ENCODE measurements around the gene SLX4. TPM values are rescaled to one million over a fixed set of nuclear protein-coding genes. Genes with fewer than 3 reads are reported as not detected.
"Not testable (repeated sequence)": the region's sequence is repeated elsewhere in the genome, so short reads cannot be mapped to it uniquely, and the experiment has no call there.

Gene SLX4, protein sequence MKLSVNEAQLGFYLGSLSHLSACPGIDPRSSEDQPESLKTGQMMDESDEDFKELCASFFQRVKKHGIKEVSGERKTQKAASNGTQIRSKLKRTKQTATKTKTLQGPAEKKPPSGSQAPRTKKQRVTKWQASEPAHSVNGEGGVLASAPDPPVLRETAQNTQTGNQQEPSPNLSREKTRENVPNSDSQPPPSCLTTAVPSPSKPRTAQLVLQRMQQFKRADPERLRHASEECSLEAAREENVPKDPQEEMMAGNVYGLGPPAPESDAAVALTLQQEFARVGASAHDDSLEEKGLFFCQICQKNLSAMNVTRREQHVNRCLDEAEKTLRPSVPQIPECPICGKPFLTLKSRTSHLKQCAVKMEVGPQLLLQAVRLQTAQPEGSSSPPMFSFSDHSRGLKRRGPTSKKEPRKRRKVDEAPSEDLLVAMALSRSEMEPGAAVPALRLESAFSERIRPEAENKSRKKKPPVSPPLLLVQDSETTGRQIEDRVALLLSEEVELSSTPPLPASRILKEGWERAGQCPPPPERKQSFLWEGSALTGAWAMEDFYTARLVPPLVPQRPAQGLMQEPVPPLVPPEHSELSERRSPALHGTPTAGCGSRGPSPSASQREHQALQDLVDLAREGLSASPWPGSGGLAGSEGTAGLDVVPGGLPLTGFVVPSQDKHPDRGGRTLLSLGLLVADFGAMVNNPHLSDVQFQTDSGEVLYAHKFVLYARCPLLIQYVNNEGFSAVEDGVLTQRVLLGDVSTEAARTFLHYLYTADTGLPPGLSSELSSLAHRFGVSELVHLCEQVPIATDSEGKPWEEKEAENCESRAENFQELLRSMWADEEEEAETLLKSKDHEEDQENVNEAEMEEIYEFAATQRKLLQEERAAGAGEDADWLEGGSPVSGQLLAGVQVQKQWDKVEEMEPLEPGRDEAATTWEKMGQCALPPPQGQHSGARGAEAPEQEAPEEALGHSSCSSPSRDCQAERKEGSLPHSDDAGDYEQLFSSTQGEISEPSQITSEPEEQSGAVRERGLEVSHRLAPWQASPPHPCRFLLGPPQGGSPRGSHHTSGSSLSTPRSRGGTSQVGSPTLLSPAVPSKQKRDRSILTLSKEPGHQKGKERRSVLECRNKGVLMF (N-terminal part only)
- total RNA-seq (2014; rRNA removed; shearing (Covaris generic)) (2.3 and 6.2 TPM in 2 replicates), polyA plus RNA-seq (2016; fragmentation: Nextera tagmentation; extraction: Ambion mirVana) (1.9 and 2.0 TPM in 2 replicates)

DNA sequence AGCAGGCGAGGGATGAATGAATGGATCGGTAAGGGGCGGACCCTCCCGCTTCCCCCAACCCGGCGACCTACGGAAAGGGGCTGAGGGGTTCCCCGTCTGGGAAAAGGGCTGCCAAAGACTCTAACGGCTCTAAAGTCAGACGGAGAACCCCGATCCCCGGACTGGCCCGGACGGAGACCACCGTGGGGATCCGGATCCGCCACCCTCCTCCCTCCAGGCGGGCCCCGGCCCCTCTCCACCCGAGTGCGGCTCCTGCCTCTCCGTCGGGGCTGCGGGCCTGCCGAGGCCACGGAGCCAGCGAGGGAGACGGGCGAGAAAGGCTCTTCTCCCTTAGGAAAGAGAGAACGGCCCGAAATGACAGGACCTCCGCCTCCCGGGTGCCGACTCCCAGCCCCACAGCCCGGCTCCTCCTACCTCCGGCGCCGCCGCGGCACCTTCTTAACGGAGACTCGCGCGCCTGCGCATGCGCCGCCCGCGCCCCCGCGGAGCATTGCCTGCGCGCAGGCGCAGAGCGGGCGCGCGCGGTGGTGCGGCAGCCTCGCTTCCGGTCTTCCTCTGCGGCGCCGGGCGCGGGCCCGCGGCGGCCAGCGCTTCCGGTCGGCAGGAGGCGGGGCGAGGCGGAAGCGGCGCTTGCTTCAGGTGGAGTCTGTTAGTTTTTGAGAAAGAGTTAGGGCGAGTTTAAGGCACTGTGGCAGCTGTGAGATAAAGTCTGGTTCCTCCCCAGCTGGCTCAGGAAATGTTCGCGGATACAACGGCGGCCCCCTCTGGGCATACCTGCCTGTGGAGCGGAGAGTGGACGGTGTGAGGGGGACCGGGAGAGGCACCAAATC, at the start of gene SLX4:
Gene SLX4, minus strand, starts transcription at position 461 of the 830 bp plus-strand sequence. CDS start 2,642 bp downstream, outside the sequence.
- peak within 1 kb of the TSS; percentile 98 for H2AFZ ChIP-seq
- WGBS, 2 experiments (ENCODE audit: low coverage in 1 of 2, low lambda C conversion rate in 2 of 2, missing lambda C conversion rate in 2 of 2), result 1% methylated on average over 78 to 84 of the region's 86 CpGs
- peaks cover 47% of the 10 kb centered on the region for H3K79me2 ChIP-seq (ENCODE audit: insufficient read depth)
- TF ChIP-seq EZH2 (IDR thresholded peaks at IDR 0.05; ENCODE audit: insufficient read depth, poor library complexity, severe bottlenecking) (no peak), EZH2phosphoT487 (IDR thresholded peaks at IDR 0.05; ENCODE audit: insufficient read depth, low read depth) (no peak)
- DNase-seq, result peak; percentile 97
- H3K27me3 ChIP-seq (replicated peaks; ENCODE audit: insufficient read depth), result no peaks in the 10 kb centered on the region
- peak within 1 kb of the TSS; percentile 82 for H3K9ac ChIP-seq
- in situ Hi-C loops (cut with MboI), result no loop called here
- H3K27ac ChIP-seq, result no peak within 1 kb of the TSS
- no peaks in the 10 kb centered on the region for H3F3A ChIP-seq (ENCODE audit: insufficient read depth)
- no peaks in the 10 kb centered on the region for H3K9me3 ChIP-seq (ENCODE audit: low read depth)
- H3K4me3 ChIP-seq, result peak within 1 kb of the TSS; percentile 93
- peak within 1 kb of the TSS; percentile 88 for H3K4me2 ChIP-seq (ENCODE audit: unreplicated experiment)
- no peaks in the 10 kb centered on the region for H3K9me2 ChIP-seq (ENCODE audit: insufficient read depth)
- 0 out of 2 replicates have a peak, but pooled peaks cover 5% of the 10 kb centered on the region for H3K4me1 ChIP-seq (ENCODE audit: insufficient read depth)
- no peaks in the 10 kb centered on the region for H3K36me3 ChIP-seq (ENCODE audit: low read depth)
- H4K20me1 ChIP-seq (ENCODE audit: insufficient read depth), result no peaks in the 10 kb centered on the region

DNA sequence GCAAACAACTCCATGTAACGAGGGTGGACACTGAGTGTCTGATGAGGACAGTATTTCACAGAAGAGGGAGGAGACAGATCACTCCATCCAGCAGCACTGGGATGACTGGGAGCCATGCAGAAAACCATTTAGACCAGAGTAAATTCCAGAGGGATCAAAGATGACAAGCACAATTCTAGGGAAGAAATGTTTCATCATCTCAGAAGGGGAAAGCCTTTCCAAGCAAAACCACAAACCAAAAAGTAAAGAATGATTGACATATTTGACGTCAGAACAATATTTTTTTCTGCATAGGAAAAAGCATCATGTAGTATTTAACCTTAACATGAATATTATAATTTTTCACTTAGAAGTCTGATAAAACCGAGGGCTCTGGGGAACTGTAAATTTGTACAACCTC, 47.8 kb upstream of the SLX4 start:
- H3K27ac ChIP-seq, result no peak overlapping the region
- no peaks in the 10 kb centered on the region for H3K4me1 ChIP-seq (ENCODE audit: insufficient read depth)
- in situ Hi-C loops (cut with MboI), result no loop called here
- H3K9me3 ChIP-seq (ENCODE audit: low read depth), result no peaks in the 10 kb centered on the region
- no peaks in the 10 kb centered on the region for H3K79me2 ChIP-seq (ENCODE audit: insufficient read depth)
- 52 to 53% methylated on average over 3 of the region's 3 CpGs for WGBS, 2 experiments (ENCODE audit: low coverage in 1 of 2, low lambda C conversion rate in 2 of 2, missing lambda C conversion rate in 2 of 2)
- no peak overlapping the region for H3K9ac ChIP-seq
- H3K4me2 ChIP-seq (ENCODE audit: unreplicated experiment), result no peak overlapping the region
- 0 out of 2 replicates have a peak, but pooled peaks cover 12% of the 10 kb centered on the region for H3F3A ChIP-seq (ENCODE audit: insufficient read depth)
- H3K36me3 ChIP-seq (ENCODE audit: low read depth), result peaks cover 18% of the 10 kb centered on the region
- peak; percentile 17 for DNase-seq
- H4K20me1 ChIP-seq (ENCODE audit: insufficient read depth), result no peaks in the 10 kb centered on the region
- no peak overlapping the region for H3K4me3 ChIP-seq
- TF ChIP-seq EZH2phosphoT487 (IDR thresholded peaks at IDR 0.05; ENCODE audit: insufficient read depth, low read depth) (no peak), EZH2 (IDR thresholded peaks at IDR 0.05; ENCODE audit: insufficient read depth, poor library complexity, severe bottlenecking) (no peak)
- no peaks in the 10 kb centered on the region for H3K27me3 ChIP-seq (replicated peaks; ENCODE audit: insufficient read depth)
- no peak overlapping the region for H2AFZ ChIP-seq
- H3K9me2 ChIP-seq (ENCODE audit: insufficient read depth), result no peaks in the 10 kb centered on the region

DNA sequence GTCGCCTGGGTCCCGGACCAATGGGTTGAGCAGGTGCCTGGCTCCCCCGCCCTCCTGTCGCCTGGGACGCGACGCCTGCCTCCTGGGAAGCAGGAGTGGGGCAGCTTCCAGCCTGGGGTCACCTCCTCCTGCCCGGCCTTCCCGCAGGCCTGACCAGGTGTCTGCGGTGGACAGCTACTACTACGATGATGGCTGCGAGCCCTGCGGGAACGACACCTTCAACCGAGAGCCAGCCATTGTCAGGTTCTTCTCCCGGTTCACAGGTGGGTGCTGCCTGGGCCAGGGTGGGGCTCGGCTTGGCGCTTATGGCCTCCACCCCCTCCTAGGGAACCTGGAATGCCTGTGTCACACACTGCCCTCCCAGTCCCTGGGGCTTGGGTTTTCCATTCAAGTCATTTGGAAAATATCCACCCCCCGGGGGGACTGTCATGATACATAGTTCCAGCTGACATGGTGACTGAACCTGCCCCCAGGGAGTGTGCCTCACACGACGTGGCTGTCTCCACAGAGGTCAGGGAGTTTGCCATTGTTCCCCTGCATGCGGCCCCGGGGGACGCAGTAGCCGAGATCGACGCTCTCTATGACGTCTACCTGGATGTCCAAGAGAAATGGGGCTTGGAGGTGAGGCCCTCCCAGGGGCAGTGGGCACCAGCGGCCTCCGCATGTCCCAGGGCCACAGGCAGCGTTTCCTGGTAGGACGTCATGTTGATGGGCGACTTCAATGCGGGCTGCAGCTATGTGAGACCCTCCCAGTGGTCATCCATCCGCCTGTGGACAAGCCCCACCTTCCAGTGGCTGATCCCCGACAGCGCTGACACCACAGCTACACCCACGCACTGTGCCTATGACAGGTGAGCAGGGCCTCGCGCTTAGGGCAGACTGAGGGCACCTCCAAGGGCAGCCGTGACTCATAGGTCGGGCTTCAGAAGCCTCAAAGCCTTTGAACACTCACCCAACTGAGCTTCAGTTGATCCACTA, 45.4 kb upstream of the SLX4 start:
- 90 to 91% methylated on average over 35 to 42 of the region's 42 CpGs for WGBS, 2 experiments (ENCODE audit: low coverage in 1 of 2, low lambda C conversion rate in 2 of 2, missing lambda C conversion rate in 2 of 2)
- H3K79me2 ChIP-seq (ENCODE audit: insufficient read depth), result no peaks in the 10 kb centered on the region
- H3K9ac ChIP-seq, result no peak overlapping the region
- TF ChIP-seq EZH2 (IDR thresholded peaks at IDR 0.05; ENCODE audit: insufficient read depth, poor library complexity, severe bottlenecking) (no peak), EZH2phosphoT487 (IDR thresholded peaks at IDR 0.05; ENCODE audit: insufficient read depth, low read depth) (no peak)
- no peaks in the 10 kb centered on the region for H4K20me1 ChIP-seq (ENCODE audit: insufficient read depth)
- DNase-seq, result peak; percentile 12
- no peak overlapping the region for H3K4me3 ChIP-seq
- H2AFZ ChIP-seq, result no peak overlapping the region
- no peaks in the 10 kb centered on the region for H3K9me3 ChIP-seq (ENCODE audit: low read depth)
- no peaks in the 10 kb centered on the region for H3K9me2 ChIP-seq (ENCODE audit: insufficient read depth)
- H3K27me3 ChIP-seq (replicated peaks; ENCODE audit: insufficient read depth), result no peaks in the 10 kb centered on the region
- no peak overlapping the region for H3K4me2 ChIP-seq (ENCODE audit: unreplicated experiment)
- H3F3A ChIP-seq (ENCODE audit: insufficient read depth), result 0 out of 2 replicates have a peak, but pooled peaks cover 12% of the 10 kb centered on the region
- H3K27ac ChIP-seq, result no peak overlapping the region
- H3K36me3 ChIP-seq (ENCODE audit: low read depth), result peaks cover 18% of the 10 kb centered on the region
- H3K4me1 ChIP-seq (ENCODE audit: insufficient read depth), result no peaks in the 10 kb centered on the region
- in situ Hi-C loops (cut with MboI), result no loop called here

DNA sequence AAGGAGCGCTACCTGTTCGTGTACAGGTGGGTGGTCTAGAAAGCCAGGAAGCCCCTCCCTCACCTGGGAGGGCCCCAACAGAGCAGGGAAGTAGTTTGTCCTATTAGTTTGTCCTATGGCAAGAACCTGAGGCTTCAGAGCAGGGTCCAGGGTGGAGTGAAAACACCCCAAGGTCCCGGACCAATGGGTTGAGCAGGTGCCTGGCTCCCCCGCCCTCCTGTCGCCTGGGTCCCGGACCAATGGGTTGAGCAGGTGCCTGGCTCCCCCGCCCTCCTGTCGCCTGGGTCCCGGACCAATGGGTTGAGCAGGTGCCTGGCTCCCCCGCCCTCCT, 44.7 kb upstream of the SLX4 start:
- H2AFZ ChIP-seq; DNase-seq; H4K20me1 ChIP-seq (ENCODE audit: insufficient read depth); H3K79me2 ChIP-seq (ENCODE audit: insufficient read depth); H3K27me3 ChIP-seq (replicated peaks; ENCODE audit: insufficient read depth); H3K4me1 ChIP-seq (ENCODE audit: insufficient read depth); H3K27ac ChIP-seq; H3K9me2 ChIP-seq (ENCODE audit: insufficient read depth); H3K4me3 ChIP-seq; H3K9ac ChIP-seq; H3K4me2 ChIP-seq (ENCODE audit: unreplicated experiment); in situ Hi-C loops (cut with MboI); H3K9me3 ChIP-seq (ENCODE audit: low read depth): not testable (repeated sequence)
- WGBS, 2 experiments (ENCODE audit: low coverage in 1 of 2, low lambda C conversion rate in 2 of 2, missing lambda C conversion rate in 2 of 2), result 86 to 90% methylated on average over 4 to 6 of the region's 10 CpGs
- Histone ChIP-seq H3F3A (ENCODE audit: insufficient read depth) (0 out of 2 replicates have a peak, but pooled peaks cover 12% of the 10 kb centered on the region), H3K36me3 (ENCODE audit: low read depth) (peaks cover 13% of the 10 kb centered on the region)

Data from GM23248 (cell line).